ENCODE measurements around the gene HIF1A.
"Not testable (repeated sequence)": the region's sequence is repeated elsewhere in the genome, so short reads cannot be mapped to it uniquely, and the experiment has no call there.

HIF1A gene

DNA sequence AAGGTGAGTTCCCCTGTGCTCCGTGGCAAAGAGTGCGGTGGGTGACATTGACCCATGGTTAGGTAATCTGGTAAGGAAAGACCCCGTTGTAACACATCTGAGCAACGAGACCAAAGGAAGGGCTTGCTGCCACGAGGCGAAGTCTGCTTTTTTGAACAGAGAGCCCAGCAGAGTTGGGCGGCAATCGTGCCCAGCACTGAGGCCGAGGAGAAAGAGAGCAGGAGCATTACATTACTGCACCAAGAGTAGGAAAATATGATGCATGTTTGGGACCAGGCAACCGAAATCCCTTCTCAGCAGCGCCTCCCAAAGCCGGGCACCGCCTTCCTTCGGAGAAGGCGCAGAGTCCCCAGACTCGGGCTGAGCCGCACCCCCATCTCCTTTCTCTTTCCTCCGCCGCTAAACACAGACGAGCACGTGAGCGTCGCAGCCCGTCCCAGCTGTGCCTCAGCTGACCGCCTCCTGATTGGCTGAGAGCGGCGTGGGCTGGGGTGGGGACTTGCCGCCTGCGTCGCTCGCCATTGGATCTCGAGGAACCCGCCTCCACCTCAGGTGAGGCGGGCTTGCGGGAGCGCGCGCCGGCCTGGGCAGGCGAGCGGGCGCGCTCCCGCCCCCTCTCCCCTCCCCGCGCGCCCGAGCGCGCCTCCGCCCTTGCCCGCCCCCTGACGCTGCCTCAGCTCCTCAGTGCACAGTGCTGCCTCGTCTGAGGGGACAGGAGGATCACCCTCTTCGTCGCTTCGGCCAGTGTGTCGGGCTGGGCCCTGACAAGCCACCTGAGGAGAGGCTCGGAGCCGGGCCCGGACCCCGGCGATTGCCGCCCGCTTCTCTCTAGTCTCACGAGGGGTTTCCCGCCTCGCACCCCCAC, at the start of gene HIF1A:
HIF1A (plus strand) TSS at position 684 of the 865 bp plus-strand sequence. CDS start 292 bp downstream, outside the sequence.
- peak; percentile 99 for DNase-seq (ENCODE audit: low read depth)

DNA sequence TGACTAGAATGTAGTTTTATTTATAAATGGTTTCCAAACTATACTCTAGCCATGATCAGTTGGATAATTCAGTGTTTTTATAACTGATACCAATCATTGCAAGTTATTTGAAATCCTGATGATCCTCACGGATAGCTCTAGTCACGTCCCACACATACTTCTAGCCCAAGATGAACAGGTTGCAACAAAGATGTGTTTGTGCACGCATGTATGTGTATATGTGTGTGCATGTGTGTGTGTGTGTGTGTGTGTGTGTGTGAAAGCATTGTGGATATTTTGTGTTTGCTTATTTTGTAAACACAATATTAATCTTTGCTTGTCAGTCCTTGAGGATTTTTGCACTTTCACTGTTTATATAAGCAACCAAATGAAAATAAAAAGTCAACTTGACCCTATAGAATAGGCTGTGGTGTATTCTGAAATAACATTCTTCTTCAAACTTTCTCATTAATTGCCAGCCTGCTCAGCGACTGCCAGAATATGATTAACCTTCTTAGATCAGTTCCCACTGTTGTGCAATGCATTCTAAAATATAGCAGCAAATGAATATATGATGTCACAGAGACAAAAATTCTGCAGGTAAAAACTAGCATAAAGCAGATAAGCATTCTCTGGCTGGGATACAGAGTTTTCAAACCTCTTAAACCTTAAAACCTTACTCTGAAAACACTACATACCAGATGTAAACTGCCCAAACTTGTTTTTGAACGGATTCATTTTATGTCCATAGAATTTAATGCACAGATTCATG, 48.8 kb upstream of the HIF1A start:
- DNase-seq (ENCODE audit: low read depth), result no peak

DNA sequence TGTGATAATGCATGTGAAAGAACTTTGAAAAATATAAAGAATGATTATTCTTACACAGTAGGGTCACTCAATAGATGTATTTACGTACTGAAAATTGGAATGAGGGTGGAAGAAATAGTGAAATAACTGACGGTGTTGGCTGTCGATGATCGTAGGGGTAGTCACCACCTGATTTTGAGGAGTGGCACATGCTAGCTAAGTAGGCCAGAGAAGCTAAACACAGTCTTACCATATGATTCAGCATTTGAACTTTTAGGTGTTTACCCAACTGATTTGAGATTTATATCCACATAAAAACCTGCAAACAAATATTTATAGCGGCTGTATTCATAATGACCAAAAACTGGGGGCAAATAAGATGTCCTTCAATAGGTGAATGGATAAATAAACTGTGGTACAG, 47.6 kb upstream of the HIF1A start:
- DNase-seq (ENCODE audit: low read depth), result no peak

DNA sequence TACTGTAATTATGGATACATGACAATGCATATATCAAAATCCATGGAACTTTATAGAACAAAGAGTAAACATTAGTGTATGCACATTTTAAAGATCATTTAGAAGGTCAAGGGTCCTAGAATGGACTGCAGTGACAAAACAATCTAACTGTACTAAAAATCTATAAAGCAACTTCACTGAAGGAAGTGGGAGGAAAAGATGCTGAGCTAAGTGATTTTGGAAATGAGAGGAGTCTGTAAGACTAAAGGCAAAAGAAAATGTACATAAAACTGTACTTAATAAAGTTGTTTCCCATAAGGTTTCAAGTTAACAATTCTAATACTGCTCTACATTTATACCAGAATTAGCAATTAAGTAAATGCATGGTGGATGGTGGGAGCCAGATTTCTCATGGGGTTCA, 46.9 kb upstream of the HIF1A start:
- DNase-seq (ENCODE audit: low read depth), result no peak

DNA sequence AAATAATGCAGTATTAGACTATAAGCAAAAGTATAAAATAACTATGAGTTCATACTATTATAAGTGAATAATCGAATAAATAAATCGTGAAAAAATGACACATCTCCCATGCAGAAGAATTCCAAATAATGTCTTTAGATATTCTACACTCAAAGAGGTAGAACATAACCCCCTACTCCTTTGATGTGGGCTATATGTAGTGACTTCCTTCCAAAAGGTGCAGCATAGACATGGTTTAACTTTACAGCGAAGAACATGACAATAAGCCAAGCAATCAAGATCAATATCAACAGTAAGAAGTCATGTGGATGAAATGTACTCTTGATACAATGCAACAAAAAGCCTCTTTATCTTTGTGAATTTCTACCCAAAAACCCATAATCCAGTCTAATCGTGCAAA, 46.0 kb upstream of the HIF1A start:
- DNase-seq (ENCODE audit: low read depth), result no peak

DNA sequence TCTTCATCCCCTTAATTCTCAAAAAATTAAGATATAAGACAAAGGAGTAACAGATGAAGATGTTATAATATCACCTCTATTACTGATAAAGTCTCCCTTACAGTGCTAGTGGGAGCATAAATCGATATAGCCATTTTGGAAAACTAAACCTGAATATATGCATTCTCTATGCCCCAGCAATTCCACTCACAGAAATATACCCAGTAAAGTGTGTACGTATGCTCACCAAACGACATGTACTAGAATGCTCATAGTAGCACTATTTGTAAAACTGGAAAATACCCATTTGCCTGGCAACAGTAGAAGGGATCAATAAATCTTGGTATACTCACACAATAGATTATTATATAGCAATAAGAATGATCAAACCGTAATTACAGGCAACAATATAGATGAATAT, 44.0 kb upstream of the HIF1A start:
- no peak for DNase-seq (ENCODE audit: low read depth)

DNA sequence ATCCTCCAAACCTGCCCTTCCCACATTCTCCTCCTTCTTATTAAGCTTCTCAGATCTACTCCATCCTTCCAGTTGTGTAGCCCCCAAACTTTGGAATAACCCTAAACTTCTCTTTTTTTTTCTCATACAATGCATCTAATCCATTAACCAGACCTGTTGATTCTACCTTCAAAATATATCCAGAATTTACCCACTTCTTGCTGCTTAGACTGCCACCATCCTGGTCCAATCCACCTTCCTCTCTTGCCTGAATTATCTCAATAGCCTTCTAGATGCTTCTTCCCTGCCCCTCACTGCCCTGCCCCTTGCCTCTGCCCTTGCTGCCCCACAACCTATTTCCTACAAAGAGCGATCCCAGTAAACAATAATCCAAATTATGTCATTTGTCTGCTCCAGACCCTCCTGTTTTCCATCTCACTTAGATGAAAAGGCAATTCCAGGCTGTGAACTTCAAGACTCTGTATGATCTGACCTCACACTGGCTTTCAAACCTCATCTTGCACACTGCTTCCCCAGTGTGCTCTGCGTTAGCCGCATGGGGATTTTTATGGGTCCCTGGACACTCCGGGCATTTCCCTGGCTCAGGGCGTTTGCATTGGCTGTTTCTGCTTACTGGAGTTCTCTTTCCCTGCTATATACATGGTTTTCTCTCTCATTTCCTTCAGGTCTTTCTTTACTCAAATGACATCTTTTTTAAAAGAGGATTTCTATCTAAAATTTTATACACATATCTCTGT, 42.6 kb upstream of the HIF1A start:
- peak; percentile 36 for DNase-seq (ENCODE audit: low read depth)

DNA sequence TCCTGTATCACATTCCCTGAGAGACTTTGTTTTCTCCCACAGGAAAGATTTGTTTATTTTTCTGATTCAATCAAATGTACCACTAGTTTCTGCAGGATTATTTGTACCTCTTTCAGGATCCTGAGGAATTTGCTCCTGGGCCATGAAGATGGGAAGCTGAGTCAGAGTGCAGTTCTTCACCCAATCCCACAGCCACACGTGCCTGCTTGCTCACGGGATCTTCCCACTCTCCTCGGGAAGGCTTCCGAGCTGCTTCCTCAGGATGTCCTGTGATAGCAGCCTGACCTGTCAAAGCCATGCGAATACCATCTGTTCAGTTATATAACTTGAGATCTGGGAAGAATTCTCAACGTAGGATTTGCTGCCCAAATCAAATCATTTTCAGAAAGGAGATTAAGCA, 41.8 kb upstream of the HIF1A start:
- peak; percentile 32 for DNase-seq (ENCODE audit: low read depth)

DNA sequence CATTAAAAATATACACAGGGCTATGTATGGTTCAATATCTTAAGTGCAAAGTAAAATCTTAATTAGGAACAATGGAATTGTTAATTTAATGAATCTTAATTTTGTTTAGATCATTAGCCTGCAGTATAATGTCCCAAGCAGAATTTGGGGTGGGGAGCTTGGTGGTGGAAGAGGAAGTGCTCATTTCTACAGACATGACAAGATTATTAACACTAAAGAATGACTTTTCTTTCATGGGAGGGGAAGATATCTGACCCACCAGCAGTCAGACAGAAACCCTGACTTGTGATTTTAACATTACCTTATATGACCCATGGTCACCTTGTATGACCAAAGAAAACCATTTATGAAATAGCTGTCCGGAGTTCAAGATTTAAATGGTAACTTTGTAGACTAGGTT, 41.3 kb upstream of the HIF1A start:
- no peak for DNase-seq (ENCODE audit: low read depth)

DNA sequence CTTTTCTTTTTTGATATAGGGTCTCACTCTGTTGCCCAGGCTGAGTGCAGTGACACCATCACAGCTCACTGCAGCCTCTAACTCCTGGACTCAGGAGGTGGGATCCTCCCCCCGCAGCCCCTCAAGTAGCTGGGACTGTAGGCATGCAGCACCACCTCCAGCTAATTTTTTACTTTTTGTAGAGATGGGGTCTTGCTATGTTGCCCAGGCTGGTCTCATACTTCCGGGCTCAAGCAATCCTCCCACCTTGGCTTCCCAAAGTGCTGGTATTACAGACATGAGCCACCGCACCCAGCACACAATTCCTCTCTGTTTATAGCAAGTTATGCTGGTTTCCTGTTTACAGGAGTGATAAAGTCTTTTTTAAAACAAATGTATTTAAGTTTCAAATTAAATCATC, 39.5 kb upstream of the HIF1A start:
- no peak for DNase-seq (ENCODE audit: low read depth)

DNA sequence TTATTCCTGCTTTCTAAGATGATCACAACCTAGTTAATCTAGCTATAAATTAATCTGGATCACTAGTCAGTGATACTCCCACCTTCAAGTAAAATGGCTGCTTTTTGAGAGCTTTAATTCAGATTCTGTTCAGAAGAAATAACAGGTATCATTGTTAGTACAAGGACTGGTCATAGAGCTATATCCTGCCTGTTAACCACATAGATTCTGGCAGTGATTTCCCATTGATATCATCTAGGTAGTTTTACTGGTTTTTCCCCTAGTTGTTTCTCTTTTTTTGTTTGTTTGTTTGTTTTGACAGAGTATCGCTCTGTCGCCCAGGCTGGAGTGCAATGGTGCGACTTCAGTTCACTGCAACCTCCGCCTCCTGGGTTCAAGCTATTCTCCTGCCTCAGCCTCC, 39.0 kb upstream of the HIF1A start:
- DNase-seq (ENCODE audit: low read depth), result no peak

DNA sequence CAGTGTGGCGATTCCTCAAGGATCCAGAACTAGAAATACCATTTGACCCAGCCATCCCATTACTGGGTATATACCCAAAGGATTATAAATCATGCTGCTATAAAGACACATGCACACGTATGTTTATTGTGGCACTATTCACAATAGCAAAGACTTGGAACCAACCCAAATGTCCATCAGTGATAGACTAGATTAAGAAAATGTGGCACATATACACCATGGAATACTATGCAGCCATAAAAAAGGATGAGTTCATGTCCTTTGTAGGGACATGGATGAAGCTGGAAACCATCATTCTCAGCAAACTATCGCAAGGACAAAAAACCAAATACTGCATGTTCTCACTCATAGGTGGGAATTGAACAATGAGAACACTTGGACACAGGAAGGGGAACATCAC, 37.2 kb upstream of the HIF1A start:
- DNase-seq (ENCODE audit: low read depth), result not testable (repeated sequence)

DNA sequence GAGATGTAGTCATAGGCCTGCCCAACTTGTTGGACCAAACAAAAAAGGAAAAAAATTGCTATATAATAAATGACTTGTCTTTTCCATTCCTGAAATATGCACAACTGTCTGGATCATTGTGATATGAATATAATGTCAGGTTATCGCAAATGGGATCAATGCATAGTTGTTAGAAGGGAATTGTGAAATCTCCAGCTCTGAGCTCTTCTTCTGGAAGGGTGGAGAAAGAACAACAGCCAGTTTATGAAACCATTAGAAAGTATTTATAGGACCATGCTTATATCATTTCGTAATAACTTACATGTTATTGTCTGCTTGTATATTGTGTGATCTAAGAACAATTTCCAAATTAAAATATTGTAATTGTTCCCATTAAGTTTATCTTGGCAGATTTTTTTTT, 35.7 kb upstream of the HIF1A start:
- no peak for DNase-seq (ENCODE audit: low read depth)

DNA sequence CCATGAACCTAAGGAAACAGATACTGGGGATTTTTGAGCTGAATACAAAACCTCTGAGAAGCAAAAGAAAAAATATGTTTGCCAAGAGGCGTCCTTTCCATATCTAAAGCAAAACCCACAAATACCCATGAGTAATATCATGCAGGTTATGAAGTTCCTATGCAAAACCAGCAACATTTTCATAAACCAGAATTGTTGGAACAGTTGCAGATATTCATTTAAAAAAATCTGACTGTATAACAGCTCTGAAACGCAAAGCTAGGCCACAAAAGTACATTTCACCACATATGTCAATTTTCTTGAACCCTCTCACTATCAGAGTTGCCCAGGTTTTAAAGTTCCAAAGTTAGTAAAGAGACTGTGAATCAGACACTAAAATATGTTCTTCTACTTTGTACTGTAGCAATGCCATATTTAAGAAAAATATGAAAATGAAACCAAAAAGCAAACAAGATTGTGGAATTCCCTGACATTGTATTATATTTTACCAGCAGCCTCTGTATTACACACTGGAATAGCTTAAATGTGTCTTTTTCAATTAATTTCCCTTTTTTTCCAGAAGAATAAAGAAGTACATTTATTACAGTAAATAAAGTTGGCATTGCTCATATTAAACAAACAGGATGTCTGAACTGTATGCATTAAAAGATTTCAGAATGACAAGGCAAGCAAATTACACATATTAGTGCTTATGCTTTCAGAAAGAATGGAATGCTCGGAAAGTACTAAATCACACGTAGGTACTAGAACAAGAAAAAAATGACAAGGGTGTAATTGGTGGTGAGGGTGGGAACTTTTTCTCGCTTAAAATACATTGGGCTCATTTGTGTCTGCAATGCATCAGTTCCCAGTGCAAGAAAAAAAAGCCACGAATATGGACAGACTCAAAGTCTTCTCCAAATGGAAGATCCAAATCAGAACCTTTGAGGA, 33.6 kb upstream of the HIF1A start:
- peak; percentile 38 for DNase-seq (ENCODE audit: low read depth)

DNA sequence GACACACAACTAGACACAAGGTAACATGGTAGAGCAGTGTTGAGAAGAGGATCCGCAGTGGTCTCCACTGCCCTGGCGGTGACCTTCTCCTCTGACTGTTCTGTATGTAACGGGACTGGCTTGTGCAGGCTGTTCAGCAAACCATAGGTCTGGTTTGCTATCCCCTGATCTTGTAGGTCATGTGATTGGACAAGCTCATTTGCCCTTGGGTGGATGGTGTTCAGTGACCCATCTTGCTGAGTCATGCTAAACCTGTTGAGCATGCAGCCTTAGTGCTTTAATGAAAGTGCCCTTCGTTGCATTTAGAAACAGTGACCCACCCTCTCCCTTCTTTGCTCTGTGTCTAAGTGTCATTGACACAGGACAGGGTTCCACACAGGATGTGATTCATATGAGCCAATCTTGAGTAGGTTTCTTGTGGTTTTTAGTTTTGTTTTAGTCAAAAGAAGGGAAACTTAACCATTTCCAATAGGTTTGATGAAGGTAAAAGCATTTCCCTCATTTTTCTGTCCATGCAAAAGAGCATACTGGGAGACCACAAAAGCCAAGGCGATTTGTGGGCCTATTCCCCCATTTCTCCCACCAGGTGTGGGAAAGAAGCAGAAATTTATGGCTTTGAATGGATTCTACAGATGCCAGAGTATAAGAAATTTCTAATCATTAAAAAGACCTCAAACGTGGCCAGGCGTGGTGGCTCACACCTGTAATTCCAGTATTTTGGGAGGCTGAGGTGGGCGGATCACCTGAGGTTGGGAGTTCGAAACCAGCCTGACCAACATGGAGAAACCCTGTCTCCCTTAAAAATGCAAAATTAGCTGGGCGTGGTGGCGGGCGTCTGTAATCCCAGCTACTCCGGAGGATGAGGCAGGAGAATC, 32.6 kb upstream of the HIF1A start:
- DNase-seq (ENCODE audit: low read depth), result no peak

DNA sequence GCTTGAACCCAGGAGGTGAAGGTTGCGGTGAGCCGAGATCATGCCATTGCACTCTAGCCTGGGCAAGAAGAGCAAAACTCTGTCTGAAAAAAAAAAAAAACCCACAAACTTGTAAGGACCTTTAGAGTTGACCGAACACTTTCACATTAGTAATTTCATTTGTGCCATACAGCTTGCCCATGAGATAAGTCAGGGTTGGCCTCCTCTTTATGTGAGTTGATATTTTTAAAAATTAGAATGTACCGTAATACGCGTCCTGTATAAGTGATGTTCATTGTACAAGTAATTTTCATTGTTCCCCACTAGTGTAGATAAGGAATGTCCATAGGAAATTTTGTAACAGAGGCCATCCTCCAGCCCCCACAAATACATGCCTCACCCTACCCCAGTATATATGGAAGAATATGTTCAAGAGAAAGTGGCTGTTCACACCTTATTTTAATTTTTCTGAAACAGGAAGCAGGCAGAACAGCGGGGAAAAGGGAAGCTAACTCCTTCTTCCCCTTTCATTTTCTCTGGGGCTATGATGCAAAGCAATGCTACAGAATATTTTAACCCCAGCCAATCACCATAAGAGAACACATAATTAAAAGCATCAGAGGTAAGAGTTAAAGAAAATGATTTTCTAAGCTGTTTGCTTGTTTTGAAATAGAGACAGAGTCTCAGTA, 31.9 kb upstream of the HIF1A start:
- DNase-seq (ENCODE audit: low read depth), result no peak

DNA sequence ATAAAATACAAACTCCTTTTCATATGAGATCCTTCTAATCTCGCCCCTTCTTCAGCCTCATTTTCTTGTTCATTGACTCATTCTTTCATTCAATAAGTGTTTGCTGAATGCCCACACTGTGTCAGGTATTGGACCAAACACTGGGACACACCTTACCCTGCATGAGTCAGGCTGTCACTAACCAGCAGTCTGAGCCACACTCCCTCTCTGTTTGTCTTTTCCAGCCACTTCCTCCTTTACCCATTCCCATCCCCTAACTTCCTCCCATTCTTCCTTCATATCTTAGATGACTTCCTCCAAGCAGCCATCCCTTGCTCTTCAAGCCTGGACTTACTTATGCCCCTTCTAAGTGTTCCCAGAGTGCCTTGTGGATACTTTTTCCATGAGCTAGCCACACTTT, 27.0 kb upstream of the HIF1A start:
- no peak for DNase-seq (ENCODE audit: low read depth)

DNA sequence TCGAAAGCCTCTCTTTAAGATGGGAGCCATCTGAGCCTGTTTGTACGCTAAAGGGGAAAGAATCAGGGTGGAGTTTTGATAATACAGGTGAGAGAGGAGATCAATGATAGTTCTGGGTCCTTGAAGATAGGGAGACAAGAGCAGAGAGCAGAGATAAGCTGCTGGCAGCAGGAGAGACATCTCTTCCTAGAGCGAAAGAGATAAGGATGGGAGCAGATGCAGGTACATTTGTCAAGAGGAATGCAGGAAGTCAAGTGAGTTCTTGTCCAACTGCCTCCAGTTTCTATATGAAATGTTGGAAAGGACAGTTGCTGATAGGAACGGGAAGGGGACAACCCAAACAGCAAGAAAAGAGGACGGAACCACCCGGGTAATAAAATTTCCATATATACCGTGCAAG, 24.7 kb upstream of the HIF1A start:
- DNase-seq (ENCODE audit: low read depth), result no peak

DNA sequence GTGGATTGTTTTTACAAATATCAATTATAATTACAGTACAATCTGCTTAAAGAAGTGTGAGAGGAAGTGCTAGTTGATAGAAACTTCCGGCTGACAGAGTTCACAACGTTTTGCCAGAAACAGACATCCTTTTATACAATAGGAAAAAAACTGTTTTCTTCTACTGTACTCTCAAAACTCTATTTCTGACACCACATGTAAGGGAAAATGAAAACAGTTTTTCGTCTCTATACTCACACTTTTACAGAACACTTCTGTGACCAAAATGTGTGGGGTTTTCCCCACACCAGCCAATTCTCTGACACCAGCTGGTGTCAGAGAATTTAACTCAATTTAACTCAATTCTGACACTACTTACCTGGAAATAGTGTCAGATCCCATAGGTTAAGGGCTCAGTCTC, 24.2 kb upstream of the HIF1A start:
- DNase-seq (ENCODE audit: low read depth), result no peak

DNA sequence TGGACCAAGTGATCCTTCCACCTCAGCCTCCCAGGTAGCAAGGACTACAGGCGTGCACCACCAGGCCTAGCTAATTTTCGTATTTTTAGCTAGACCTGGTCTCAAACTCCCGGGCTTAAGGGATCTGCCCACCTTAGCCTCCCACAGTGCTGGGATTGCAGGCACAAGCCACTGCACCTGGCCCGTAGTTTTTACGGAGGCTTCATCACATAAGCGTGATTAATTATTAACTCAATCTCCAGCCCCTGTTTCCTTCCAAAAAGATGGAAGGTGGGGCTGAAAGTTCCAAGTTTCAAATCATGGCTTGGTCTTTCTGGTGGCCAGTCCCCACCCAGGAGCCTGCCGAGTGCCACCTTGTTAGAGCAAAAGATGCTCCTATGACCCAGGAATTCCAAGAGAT, 22.5 kb upstream of the HIF1A start:
- no peak for DNase-seq (ENCODE audit: low read depth)

All from stromal cell of bone marrow (primary cell).